WERI-Rb-1 (cell line): ENCODE results near the gene ENPP6.

Experiments used
- DNase-seq: peaks from one replicate; pipeline ENCODE4 v3.0.0-alpha.2; 2020
- H3K27ac ChIP-seq: fragments of 250-450 bp; sonication (Bioruptor Pico); 2 replicates; pipeline ENCODE4 v1.5.1; 2020; ENCODE audit warnings: mild to moderate bottlenecking, moderate library complexity
- H3K27me3 ChIP-seq: fragments of 250-450 bp; sonication (Bioruptor Pico); 2 replicates; pipeline ENCODE4 v1.5.1; 2021; ENCODE audit warnings: mild to moderate bottlenecking, low read depth, moderate library complexity; ENCODE audit not compliant: insufficient read depth, severe bottlenecking
- H3K36me3 ChIP-seq: fragments of 250-450 bp; sonication (Bioruptor Pico); 2 replicates; pipeline ENCODE4 v1.5.1; 2020; ENCODE audit warnings: mild to moderate bottlenecking, moderate library complexity
- H3K4me3 ChIP-seq: 2 replicates; pipeline ENCODE4 v1.5.1; 2011; ENCODE audit warnings: low read depth, mild to moderate bottlenecking, control low read depth, low read length
- H3K9me3 ChIP-seq: fragments of 250-450 bp; sonication (Bioruptor Pico); 2 replicates; pipeline ENCODE4 v1.5.1; 2021; ENCODE audit warnings: mild to moderate bottlenecking, moderate library complexity; ENCODE audit not compliant: severe bottlenecking
- TF ChIP-seq, protein P1 (sequence below): IDR thresholded peaks from 2 replicates; pipeline ENCODE4 v1.5.1; 2011; ENCODE audit warnings: low read depth, mild to moderate bottlenecking, control low read depth, inconsistent platforms, low read length

Gene ENPP6

GRCh38 chr4:184046148-184046547, 171.5 kb downstream of the ENPP6 start:
- TF ChIP-seq, protein P1, sequence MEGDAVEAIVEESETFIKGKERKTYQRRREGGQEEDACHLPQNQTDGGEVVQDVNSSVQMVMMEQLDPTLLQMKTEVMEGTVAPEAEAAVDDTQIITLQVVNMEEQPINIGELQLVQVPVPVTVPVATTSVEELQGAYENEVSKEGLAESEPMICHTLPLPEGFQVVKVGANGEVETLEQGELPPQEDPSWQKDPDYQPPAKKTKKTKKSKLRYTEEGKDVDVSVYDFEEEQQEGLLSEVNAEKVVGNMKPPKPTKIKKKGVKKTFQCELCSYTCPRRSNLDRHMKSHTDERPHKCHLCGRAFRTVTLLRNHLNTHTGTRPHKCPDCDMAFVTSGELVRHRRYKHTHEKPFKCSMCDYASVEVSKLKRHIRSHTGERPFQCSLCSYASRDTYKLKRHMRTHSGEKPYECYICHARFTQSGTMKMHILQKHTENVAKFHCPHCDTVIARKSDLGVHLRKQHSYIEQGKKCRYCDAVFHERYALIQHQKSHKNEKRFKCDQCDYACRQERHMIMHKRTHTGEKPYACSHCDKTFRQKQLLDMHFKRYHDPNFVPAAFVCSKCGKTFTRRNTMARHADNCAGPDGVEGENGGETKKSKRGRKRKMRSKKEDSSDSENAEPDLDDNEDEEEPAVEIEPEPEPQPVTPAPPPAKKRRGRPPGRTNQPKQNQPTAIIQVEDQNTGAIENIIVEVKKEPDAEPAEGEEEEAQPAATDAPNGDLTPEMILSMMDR = no peak
- no peak for DNase-seq
- Histone ChIP-seq H3K27ac (no peak overlapping the region), H3K36me3 (no peaks in the 10 kb centered on the region), H3K9me3 (no peaks in the 10 kb centered on the region), H3K4me3 (no peak overlapping the region), H3K27me3 (no peaks in the 10 kb centered on the region)

DNA sequence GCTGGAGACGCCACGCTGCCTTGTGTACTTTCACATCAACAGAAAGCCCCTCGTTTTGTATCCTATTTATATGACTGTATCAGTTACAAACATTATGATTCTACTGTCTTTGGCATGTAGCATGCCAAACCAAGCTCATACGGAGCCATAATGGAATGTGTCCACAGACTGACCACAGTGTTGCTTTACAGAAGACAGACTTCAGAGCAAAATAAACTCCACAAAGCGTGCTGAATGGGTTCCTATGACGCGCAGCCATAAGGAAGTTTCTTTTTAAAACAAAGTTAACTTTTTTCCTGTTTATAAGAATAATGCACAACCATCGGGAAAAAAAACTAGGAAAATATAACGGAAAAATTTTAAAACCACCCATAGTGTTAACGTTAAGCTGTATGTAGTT, 176.5 kb downstream of the ENPP6 start:
- TF ChIP-seq, protein P1 = no peak
- H3K27me3 ChIP-seq = no peaks in the 10 kb centered on the region
- H3K9me3 ChIP-seq = no peaks in the 10 kb centered on the region
- no peak overlapping the region for H3K27ac ChIP-seq
- no peak overlapping the region for H3K4me3 ChIP-seq
- H3K36me3 ChIP-seq = no peaks in the 10 kb centered on the region
- no peak for DNase-seq

GRCh38 chr4:184039963-184040383, 177.7 kb downstream of the ENPP6 start:
- Histone ChIP-seq H3K36me3 (no peaks in the 10 kb centered on the region), H3K4me3 (no peak overlapping the region), H3K27me3 (no peaks in the 10 kb centered on the region), H3K27ac (no peak overlapping the region), H3K9me3 (no peaks in the 10 kb centered on the region)
- DNase-seq = no peak
- TF ChIP-seq, protein P1 = no peak
